Measurements from ENCODE around the gene FAM20A. TPM values are rescaled to one million over a fixed set of nuclear protein-coding genes. Genes with fewer than 3 reads are reported as not detected.

The FAM20A gene
- total RNA-seq, 1 donor from 2014 or later, result 5.2 TPM

DNA sequence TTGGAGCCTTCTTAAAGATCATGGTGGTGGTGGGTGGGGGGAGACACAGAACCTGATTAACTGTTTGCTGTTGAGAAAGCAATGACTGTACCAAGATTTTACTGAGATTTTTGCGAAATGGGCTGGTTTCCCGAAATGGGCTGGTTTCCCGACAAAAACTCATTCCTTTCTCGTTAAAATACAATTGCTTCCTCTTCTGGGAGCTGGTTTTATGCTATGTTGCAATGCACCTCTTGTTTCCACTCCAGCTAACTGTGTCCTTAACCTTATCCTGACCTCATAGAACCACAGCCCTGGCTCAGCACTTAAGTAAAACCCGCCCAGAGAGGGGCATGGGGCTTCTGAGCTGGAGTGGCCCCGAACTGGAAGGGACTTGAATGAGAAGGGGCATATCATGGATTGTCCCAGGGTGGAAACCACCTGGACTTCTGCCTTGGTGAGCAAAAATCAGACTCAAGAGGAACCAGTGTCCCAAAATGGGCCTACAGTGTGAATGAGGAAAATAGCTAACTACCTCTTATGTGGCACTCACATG lies 20.9 kb downstream of the FAM20A start:
- no peak overlapping the region for H3K4me3 ChIP-seq (ENCODE audit: low read length in 3 of 3)
- peak overlapping the region; percentile 22 for H3K27ac ChIP-seq (ENCODE audit: low read depth, low read length)
- no peaks in the 10 kb centered on the region for H3K9me3 ChIP-seq (ENCODE audit: control insufficient read depth in 3 of 3, low read length in 3 of 3)
- no peaks in the 10 kb centered on the region for H3K27me3 ChIP-seq (ENCODE audit: control insufficient read depth in 3 of 3, insufficient read depth in 3 of 3, low read length in 3 of 3)
- H3K9ac ChIP-seq (ENCODE audit: low read depth in 1 of 3, low read length in 3 of 3), result no peak overlapping the region
- no peaks in the 10 kb centered on the region for H3K36me3 ChIP-seq (ENCODE audit: control insufficient read depth in 3 of 3, insufficient read depth in 3 of 3, low read length in 3 of 3)
- H3K4me1 ChIP-seq (ENCODE audit: control insufficient read depth in 3 of 3, insufficient read depth in 3 of 3, low read length in 3 of 3), result peaks cover 8 to 26% (median 11%) of the 10 kb centered on the region in 3 donors

- peaks cover 8 to 22% (median 11%) of the 10 kb centered on the region in 3 donors for H3K4me1 ChIP-seq (ENCODE audit: control insufficient read depth in 3 of 3, insufficient read depth in 3 of 3, low read length in 3 of 3)
- peak overlapping the region; percentile 22 for H3K27ac ChIP-seq (ENCODE audit: low read depth, low read length)
- H3K9me3 ChIP-seq (ENCODE audit: control insufficient read depth in 3 of 3, low read length in 3 of 3), result no peaks in the 10 kb centered on the region
Observed at GRCh38 chr17:68579194-68579927, 21.8 kb downstream of the FAM20A start.

GRCh38 chr17:68578236-68578635 lies 22.9 kb downstream of the FAM20A start:
- Histone ChIP-seq H3K27me3 (ENCODE audit: control insufficient read depth in 3 of 3, insufficient read depth in 3 of 3, low read length in 3 of 3) (no peaks in the 10 kb centered on the region), H3K9me3 (ENCODE audit: control insufficient read depth in 3 of 3, low read length in 3 of 3) (no peaks in the 10 kb centered on the region), H3K4me3 (ENCODE audit: low read length in 3 of 3) (no peak overlapping the region), H3K27ac (ENCODE audit: low read depth, low read length) (no peak overlapping the region), H3K36me3 (ENCODE audit: control insufficient read depth in 3 of 3, insufficient read depth in 3 of 3, low read length in 3 of 3) (no peaks in the 10 kb centered on the region), H3K9ac (ENCODE audit: low read depth in 1 of 3, low read length in 3 of 3) (no peak overlapping the region), H3K4me1 (ENCODE audit: control insufficient read depth in 3 of 3, insufficient read depth in 3 of 3, low read length in 3 of 3) (peaks cover 8 to 20% (median 11%) of the 10 kb centered on the region in 3 donors)

More at GRCh38 chr17:68579194-68579927, 21.8 kb downstream of the FAM20A start:
- H3K36me3 ChIP-seq (ENCODE audit: control insufficient read depth in 3 of 3, insufficient read depth in 3 of 3, low read length in 3 of 3), result no peaks in the 10 kb centered on the region
- H3K9ac ChIP-seq (ENCODE audit: low read depth in 1 of 3, low read length in 3 of 3), result no peak overlapping the region
- no peak overlapping the region for H3K4me3 ChIP-seq (ENCODE audit: low read length in 3 of 3)
- no peaks in the 10 kb centered on the region for H3K27me3 ChIP-seq (ENCODE audit: control insufficient read depth in 3 of 3, insufficient read depth in 3 of 3, low read length in 3 of 3)

- Histone ChIP-seq H3K27ac (ENCODE audit: low read depth, low read length) (no peak overlapping the region), H3K27me3 (ENCODE audit: control insufficient read depth in 3 of 3, insufficient read depth in 3 of 3, low read length in 3 of 3) (no peaks in the 10 kb centered on the region), H3K4me3 (ENCODE audit: low read length in 3 of 3) (no peak overlapping the region), H3K36me3 (ENCODE audit: control insufficient read depth in 3 of 3, insufficient read depth in 3 of 3, low read length in 3 of 3) (no peaks in the 10 kb centered on the region), H3K9me3 (ENCODE audit: control insufficient read depth in 3 of 3, low read length in 3 of 3) (no peaks in the 10 kb centered on the region), H3K9ac (ENCODE audit: low read depth in 1 of 3, low read length in 3 of 3) (no peak overlapping the region), H3K4me1 (ENCODE audit: control insufficient read depth in 3 of 3, insufficient read depth in 3 of 3, low read length in 3 of 3) (peaks cover 8 to 20% (median 11%) of the 10 kb centered on the region in 3 donors)
Observed at GRCh38 chr17:68577497-68577821, 23.7 kb downstream of the FAM20A start.

GRCh38 chr17:68576811-68577496 lies 24.2 kb downstream of the FAM20A start:
- H3K9me3 ChIP-seq (ENCODE audit: control insufficient read depth in 3 of 3, low read length in 3 of 3), result no peaks in the 10 kb centered on the region
- H3K27me3 ChIP-seq (ENCODE audit: control insufficient read depth in 3 of 3, insufficient read depth in 3 of 3, low read length in 3 of 3), result no peaks in the 10 kb centered on the region
- H3K4me1 ChIP-seq (ENCODE audit: control insufficient read depth in 3 of 3, insufficient read depth in 3 of 3, low read length in 3 of 3), result peaks cover 8 to 20% (median 11%) of the 10 kb centered on the region in 3 donors
- H3K9ac ChIP-seq (ENCODE audit: low read depth in 1 of 3, low read length in 3 of 3), result no peak overlapping the region
- H3K36me3 ChIP-seq (ENCODE audit: control insufficient read depth in 3 of 3, insufficient read depth in 3 of 3, low read length in 3 of 3), result no peaks in the 10 kb centered on the region
- no peak overlapping the region for H3K4me3 ChIP-seq (ENCODE audit: low read length in 3 of 3)
- H3K27ac ChIP-seq (ENCODE audit: low read depth, low read length), result no peak overlapping the region

DNA sequence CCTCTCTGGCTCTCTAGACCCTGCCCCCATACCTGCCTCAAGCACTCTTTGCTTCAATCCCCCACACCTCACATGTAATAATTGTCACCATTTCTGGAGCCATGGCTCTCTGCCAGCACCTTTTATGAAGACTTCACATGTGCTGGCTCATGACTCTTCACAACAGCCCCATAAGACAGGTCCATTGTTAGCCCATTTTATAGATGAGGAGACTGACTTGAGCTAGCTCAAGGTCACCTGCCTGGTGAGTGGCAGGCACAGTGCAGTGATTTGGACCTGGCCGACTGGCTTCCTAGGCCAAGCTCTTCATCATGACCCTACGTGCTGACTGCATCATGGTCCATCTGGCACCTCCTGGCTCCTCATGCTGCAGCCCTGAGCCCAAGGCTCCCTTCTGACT lies 25.0 kb downstream of the FAM20A start:
- Histone ChIP-seq H3K36me3 (ENCODE audit: control insufficient read depth in 3 of 3, insufficient read depth in 3 of 3, low read length in 3 of 3) (no peaks in the 10 kb centered on the region), H3K4me1 (ENCODE audit: control insufficient read depth in 3 of 3, insufficient read depth in 3 of 3, low read length in 3 of 3) (peaks cover 8 to 20% (median 11%) of the 10 kb centered on the region in 3 donors), H3K4me3 (ENCODE audit: low read length in 3 of 3) (no peak overlapping the region), H3K9me3 (ENCODE audit: control insufficient read depth in 3 of 3, low read length in 3 of 3) (no peaks in the 10 kb centered on the region), H3K9ac (ENCODE audit: low read depth in 1 of 3, low read length in 3 of 3) (no peak overlapping the region), H3K27ac (ENCODE audit: low read depth, low read length) (no peak overlapping the region), H3K27me3 (ENCODE audit: control insufficient read depth in 3 of 3, insufficient read depth in 3 of 3, low read length in 3 of 3) (no peaks in the 10 kb centered on the region)

DNA sequence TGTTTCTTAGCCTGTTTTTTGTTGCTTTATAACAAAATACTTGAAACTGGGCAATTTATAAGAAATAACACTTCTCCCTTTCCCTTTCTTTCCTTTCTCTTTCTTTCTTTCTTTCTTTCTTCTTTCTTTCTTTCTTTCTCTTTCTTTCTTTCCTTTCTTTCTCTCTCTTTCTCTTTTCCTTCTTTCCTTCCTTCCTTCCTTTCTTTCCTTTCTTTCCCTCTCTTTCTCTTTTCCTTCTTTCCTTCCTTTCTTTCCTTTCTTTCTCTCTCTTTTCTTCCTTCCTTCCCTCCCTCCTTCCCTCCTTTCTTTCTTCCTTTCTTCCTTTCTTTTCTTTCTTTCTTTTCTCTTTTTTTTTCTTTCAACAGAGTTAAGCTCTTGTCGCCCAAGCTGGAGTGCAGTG lies 27.8 kb downstream of the FAM20A start:
- H3K4me3 ChIP-seq (ENCODE audit: low read length in 3 of 3), result no peak overlapping the region
- H3K27ac ChIP-seq (ENCODE audit: low read depth, low read length), result no peak overlapping the region
- H3K36me3 ChIP-seq (ENCODE audit: control insufficient read depth in 3 of 3, insufficient read depth in 3 of 3, low read length in 3 of 3), result no peaks in the 10 kb centered on the region

GRCh38 chr17:68572138-68572842 lies 28.9 kb downstream of the FAM20A start:
- Histone ChIP-seq H3K27ac (ENCODE audit: low read depth, low read length) (no peak overlapping the region), H3K9me3 (ENCODE audit: control insufficient read depth in 3 of 3, low read length in 3 of 3) (no peaks in the 10 kb centered on the region), H3K4me3 (ENCODE audit: low read length in 3 of 3) (no peak overlapping the region), H3K9ac (ENCODE audit: low read depth in 1 of 3, low read length in 3 of 3) (no peak overlapping the region), H3K4me1 (ENCODE audit: control insufficient read depth in 3 of 3, insufficient read depth in 3 of 3, low read length in 3 of 3) (peaks cover 3 to 10% (median 4%) of the 10 kb centered on the region in 3 donors), H3K27me3 (ENCODE audit: control insufficient read depth in 3 of 3, insufficient read depth in 3 of 3, low read length in 3 of 3) (no peaks in the 10 kb centered on the region), H3K36me3 (ENCODE audit: control insufficient read depth in 3 of 3, insufficient read depth in 3 of 3, low read length in 3 of 3) (no peaks in the 10 kb centered on the region)

More for the DNA sequence above, 27.8 kb downstream of the FAM20A start:
- Histone ChIP-seq H3K9ac (ENCODE audit: low read depth in 1 of 3, low read length in 3 of 3) (no peak overlapping the region), H3K4me1 (ENCODE audit: control insufficient read depth in 3 of 3, insufficient read depth in 3 of 3, low read length in 3 of 3) (peaks cover 3 to 19% (median 4%) of the 10 kb centered on the region in 3 donors), H3K27me3 (ENCODE audit: control insufficient read depth in 3 of 3, insufficient read depth in 3 of 3, low read length in 3 of 3) (no peaks in the 10 kb centered on the region), H3K9me3 (ENCODE audit: control insufficient read depth in 3 of 3, low read length in 3 of 3) (no peaks in the 10 kb centered on the region)

- Histone ChIP-seq H3K36me3 (ENCODE audit: control insufficient read depth in 3 of 3, insufficient read depth in 3 of 3, low read length in 3 of 3) (no peaks in the 10 kb centered on the region), H3K4me3 (ENCODE audit: low read length in 3 of 3) (no peak overlapping the region), H3K27me3 (ENCODE audit: control insufficient read depth in 3 of 3, insufficient read depth in 3 of 3, low read length in 3 of 3) (no peaks in the 10 kb centered on the region), H3K9ac (ENCODE audit: low read depth in 1 of 3, low read length in 3 of 3) (no peak overlapping the region), H3K9me3 (ENCODE audit: control insufficient read depth in 3 of 3, low read length in 3 of 3) (no peaks in the 10 kb centered on the region), H3K27ac (ENCODE audit: low read depth, low read length) (no peak overlapping the region), H3K4me1 (ENCODE audit: control insufficient read depth in 3 of 3, insufficient read depth in 3 of 3, low read length in 3 of 3) (peaks cover 0 to 2% (median 0%) of the 10 kb centered on the region in 3 donors)
Observed at GRCh38 chr17:68570526-68570925, 30.6 kb downstream of the FAM20A start.
